Stimulated activated CD8-positive, alpha-beta memory T cell treated with anti-CD3 and anti-CD28 coated beads, Interleukin-12 subunit alpha, Interleukin-12 subunit beta, amount 100 ng/mL, for 24 hours (primary cell): ENCODE measurements around the gene HOXA4.

Experiments used
- DNase-seq: peaks from one replicate; pipeline ENCODE4 v3.0.0-alpha.2; 2020; ENCODE audit errors: extremely low read depth

HOXA4 gene

DNA sequence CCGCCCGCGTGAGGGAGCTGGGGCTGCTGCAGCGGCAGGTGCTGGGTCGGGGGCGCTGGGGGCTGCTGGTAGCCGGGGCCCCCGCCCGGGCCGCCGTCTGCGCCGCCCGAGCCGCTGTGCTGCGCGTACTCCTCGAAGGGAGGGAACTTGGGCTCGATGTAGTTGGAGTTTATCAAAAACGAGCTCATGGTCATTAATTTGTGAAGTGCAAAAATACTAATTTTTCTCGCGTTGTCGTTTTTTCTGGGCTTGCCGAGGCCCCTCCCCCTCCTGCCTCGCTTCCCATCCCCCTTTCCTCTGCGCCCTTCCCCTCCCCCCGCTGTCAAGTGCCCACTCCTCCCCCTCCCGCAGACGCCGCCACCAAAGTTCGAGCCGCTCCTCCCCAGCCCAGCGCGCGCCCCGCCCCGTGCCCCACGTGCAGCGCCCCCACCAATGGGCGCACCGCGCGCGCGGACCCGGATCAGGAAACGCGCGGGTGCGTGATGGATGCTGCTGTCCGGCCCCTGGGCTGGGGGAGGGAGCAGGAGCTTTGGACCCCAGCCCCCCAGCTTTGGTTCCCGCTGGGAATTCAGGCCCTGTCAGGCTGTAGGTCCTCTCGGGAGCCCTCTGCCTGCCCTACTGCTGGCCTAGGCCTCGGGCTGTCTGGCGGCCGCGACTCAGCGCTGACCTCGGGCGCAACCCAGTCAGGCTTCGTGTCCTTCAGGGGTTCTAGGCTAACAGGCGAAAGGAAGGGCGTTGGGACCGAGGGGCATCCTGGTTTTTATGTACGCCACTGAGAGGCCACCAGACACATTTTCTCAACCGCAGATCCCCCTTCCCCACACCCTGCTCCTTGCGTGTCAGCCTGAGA lies at the start of gene HOXA4:
HOXA4 (minus strand) TSS at position 218 of the 850 bp plus-strand sequence; CDS start at position 194, 24 bp downstream.
- DNase-seq: peak; percentile 26

DNA sequence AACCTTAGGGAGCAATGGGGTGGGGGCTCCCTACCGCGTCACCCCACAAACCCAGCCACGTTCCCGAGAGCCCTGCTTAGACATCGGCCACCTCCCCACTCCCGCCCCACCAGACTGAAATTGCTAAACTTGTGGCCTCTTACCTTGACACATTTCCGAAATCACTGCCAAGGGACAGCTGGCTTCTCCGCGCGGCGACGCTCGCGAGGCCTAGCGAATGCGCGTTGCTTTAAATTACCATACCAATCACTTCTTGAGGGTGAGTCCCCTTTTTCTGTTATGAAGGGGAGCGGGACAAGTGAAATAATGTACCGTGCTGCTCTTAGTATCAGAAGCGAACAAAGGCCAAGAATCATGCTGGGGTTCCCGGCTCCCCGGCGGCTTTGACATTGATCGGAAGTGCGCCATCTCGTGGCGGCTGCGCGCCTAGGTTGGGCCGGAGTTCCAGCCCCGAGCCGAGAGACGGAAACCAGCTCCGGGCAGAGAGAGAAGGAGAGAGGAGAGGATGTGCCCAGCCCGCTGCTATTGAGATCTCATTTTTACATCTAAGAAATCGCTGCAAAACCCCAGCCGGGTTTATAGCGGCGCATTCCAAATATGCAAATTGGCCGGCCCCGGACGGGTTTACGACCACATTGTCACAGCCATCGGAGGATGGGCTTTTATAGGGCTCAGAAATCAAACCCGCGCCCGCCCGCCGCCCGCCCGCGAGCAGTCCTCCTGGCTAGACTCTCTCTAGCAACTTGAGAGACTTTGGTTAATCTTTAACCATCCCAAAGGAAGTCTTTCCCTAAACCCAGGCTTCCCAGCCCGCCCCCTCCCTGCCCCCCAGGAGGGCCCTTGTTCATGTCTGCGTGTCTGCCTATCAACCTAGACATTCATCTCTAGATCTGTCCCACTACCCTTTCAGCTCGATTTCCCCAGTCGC lies 49.2 kb upstream of the HOXA4 start:
- no peak for DNase-seq

DNA sequence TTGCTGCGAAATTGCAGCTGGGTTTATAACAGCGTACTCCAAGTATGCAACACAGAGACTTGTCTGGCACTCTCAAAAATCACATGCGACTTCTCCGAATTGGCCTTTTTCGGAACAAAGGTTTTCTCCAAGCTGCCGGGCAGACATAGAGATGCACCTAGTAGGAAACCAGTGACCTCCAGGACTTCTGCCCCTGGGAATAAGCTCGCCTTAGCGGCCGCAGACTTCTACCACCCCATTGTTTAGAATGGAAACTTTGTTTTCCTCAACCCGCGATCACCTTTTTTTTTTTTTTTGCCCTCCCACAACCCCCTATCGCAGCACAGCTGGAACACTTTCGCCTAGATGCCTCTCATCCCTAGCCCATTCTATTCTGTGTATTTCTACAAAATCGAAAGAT lies 48.5 kb upstream of the HOXA4 start:
- no peak for DNase-seq

DNA sequence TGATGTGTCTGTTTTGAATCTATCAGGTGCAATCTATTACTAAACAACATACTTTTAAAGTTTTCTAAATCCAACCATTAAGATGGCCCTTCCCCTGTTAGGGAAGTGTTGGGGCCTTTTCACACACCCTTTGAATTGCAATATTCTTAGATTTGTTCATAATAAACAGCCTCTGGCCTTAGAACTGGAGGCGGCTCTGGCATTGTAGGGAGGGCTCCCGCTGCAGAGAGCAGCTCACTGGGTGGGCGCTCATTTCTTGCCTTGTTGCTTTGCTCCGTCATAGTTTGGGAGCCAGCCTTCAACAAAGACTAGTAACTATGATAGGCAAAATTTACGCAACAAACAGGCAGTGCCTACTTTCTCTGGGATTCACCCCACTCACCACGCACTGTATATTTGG lies 47.8 kb upstream of the HOXA4 start:
- no peak for DNase-seq

DNA sequence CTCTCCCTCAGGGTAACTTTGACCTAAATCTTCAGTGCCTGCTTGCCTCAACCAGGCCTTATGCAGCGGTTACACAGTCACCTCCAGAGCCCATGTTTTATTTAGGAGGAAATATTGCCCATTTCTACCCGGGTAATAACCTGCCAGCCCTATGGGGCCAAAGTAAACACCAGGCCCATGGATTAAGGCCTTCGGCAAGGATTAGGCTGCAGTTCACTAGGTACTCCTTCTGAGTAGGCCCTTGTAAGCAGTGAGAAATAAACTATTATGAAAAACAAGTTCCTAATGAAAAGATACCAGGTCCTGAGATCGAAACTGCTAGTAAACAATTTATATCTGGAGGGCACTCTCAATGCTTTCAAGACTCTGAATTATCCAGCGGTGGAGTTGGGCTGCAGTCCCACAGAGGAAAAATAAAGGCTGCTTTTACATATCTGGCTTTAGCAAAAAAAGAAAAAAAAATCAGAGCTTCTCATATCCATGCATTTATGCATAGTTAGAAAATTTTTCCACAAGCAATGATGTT lies 47.3 kb upstream of the HOXA4 start:
- no peak for DNase-seq

DNA sequence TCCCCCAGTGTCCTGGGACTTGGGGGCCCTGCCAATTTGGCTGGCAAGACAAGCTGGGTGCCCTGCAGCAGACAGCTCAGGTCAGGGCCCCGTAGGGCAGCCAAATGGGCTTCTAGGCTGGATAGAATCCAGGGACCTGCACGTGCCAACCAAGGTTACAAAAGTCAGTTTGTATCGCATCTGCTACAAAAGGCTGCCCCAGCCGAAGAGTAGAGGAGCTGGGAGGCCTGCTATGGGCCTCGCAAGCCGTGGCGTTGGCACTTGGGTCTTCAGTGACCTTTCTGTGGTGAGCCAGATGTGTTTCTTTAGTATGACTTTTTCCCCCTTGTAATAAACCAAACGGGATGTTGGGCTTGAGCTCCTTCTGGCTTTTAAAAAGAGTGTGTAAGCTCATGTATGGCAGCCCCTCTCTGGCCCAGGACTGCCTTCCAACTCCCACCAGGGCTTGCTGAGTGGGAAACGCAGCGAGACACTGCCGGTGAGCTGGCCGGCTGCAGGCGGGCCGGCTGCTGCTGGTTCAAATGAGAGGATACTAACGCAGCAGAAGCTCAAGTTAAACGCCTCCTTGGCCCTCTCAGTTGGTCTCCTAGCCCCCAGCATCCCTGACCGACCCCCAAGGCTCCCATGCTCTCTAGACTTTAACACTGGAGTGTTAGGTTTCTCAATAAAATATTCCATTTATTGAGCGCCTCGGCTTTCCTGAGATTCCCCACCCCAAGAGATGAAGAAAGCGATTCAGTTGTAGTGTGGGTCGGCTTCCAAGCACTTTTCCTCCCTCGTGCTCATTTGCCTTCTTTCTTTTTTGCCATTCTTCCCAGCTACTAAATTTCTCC lies 46.6 kb upstream of the HOXA4 start:
- DNase-seq: no peak

DNA sequence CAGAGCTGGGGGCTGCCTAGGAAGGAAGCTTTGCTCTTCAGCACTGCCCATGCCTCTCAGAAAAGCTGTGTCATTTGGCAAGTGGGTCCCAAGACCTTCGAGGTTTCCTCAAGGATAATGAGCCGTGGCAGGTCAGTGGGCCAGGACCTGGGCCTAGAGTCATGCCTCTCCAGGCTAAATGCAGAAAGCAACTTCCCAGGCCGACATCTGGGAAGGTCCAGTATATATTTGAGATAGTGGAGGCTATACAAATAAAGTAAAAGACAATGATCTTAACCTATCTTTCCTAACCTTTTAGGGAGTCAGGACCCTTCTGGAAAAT lies 45.9 kb upstream of the HOXA4 start:
- DNase-seq: no peak

DNA sequence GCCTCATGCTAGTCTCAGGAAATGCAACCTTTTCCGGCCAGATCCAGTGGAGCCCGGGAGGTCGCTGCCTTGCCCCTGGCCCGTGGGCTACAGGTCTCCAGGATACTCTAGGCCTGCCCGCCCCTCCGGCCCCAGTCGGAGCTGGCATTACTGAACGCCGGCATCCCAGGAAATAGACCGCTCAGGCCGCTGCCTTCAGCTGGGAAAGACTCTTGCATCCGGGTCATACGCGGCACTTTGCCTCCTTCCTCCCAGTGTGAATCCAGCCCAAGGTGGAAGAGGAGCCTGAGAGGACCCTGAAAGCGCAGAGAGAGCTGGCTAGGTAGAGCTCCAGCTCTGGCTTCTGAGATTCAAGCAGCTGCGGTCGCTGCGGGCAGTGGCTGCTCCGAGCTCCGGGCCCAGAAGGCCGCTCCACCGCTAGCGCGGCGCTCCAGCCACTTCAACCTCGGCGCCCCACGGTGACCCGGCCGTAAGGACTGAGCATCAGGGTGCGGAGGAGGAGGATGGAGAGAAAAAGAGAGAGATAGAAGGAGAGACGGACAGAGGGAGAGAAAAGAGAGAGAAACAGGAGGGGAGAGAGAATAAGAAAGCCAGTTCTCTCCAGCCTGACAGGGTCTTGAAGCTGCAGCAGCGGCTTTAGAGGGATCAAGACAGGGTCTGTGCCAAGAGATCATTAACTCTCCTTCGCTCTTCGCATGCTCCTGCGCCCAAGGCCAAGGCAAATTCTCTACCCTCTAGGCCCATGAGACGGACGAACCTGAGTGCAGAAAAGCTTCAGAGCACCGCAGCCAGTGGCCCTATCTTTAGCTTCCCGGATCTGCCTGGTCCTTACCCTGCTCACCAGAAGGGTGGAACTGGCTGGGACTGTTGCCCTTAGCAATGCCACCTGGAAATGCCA lies 45.3 kb upstream of the HOXA4 start:
- no peak for DNase-seq

DNA sequence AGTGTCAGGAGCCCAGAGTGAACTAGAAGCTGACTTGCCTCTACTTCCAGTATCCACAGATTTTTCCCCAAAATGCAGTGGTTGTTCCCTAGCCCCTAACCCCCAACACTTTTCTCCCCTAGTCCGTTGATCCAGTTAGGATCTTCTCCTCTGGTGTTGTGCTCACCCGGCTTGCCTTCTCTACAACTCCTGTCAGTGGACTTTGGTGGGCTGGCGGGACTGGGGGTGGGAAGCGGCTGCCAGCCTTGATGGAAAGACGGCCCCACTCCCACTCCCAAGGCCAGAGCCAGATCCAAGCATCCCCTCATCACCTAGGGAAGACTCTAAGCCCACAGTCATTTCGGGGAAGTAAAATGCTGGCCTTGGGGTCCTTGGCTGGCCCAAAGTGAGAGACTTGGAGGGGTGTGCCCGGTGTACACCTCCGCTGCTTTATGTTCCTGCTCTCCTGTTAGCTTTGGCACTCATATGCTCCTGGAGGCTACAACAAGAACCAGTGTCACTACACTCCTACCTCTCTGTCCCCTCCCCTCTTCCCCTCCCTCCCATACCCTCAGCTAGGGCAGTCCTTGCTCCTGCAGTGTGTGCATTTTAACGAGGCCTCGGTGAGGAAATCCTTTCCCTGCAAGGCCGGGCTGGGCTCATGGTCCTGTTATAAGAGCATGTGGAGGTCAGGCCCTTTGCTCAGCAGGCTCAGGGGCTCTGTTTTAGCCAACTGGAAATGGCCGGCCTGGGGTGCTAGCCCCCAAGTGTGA lies 44.5 kb upstream of the HOXA4 start:
- no peak for DNase-seq

DNA sequence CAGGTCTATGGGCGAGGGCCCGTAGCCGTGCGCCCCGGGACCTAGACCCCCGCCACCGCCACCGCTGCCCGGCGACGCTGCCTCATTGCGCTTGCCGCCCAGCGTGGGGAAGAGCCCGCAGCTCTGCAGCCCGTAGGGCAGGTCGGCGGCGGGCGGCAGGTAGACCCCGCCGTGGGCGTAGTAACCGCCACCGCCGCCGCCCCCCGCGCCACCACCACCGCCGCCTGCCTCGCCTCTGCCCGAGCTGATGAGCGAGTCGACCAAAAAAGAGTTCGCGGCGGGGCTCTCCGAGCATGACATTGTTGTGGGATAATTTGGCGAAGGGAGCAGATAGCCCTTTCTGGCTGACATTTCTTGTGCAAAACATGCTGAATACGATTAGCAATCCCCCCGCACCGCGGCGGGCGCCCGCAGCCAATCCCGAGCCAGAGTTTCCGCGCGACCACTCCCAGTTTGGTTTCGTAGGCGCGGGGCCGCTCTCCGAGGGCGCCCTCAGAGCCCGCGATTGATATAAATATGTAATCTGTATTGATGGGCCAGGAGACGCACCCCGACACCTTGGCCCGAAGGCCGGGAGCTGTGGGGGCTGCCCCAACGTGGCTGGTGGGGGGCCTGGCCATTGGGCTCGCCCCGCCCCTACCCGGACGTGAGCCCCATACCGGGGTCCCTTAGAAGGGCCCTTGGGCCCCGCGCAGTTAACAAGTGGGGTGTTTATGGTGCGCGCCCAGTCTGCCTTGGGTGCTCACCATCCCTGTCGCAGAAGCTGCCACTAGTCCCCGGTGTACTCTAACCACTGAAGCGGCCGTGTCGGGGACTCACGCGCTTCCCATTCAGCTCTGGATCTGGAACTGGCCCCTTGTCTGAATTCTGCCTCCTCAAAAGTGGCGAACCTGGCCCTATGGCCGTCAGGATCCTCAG lies 43.7 kb upstream of the HOXA4 start, which contains the start of gene HOXA10:
HOXA10 (minus strand) TSS at position 365 of the 918 bp plus-strand sequence; CDS start at position 351, 14 bp downstream.
- DNase-seq: no peak

DNA sequence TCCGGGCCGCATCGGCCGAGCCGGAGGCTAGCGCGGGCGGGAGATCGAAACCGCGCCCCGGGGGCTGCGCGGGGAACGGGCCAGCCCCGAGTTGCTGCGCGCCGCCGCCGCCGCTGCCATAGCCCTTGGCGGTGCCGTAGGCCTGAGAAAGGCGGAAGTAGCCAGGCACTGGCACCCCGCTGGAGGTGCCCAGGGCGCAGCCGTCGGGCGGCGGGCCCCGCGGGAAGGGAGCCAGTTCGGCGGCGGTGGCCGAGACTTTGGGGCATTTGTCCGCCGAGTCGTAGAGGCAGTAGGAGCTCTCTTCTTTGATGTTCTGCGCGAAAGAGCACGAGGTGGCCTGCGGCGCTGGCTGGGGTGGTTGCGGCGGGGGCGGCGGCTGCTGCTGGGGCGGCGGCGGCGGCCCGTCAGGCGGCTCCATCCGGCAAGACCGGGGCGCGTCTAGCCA lies 43.0 kb upstream of the HOXA4 start:
- no peak for DNase-seq

DNA sequence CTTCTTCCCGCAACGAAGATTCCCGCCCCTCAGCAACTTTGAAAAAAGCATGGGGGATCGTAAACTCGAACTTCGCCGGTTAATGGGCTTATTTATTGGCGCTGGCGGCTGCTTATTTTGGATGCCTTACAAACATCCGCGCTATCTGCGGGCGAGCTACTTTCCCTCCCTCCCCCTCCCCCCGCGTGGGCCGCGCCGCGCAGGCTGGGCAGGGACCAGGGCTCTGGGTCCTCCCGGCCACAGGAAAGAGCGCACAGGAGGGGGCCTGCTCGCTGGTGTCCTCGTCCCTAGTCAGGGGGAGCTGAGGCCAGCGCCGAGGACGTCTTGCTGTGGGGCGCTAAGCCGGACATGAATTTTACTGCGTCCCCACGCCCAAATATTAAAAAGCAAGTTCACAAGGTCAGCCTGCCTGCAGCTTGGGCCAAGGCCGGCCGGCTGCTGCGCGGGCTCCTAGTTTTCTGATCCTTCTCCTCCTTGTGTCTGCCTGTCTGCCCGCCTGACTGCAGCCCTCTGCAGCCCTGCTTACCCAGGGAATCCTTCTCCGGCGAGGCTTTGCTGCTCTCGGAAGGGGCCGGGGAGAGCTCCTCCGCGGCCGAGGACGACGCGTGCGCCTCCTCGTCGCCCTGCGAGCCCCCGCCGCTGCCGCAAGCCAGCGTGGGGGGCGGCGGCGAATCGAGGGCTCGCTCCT lies 42.4 kb upstream of the HOXA4 start:
- no peak for DNase-seq

DNA sequence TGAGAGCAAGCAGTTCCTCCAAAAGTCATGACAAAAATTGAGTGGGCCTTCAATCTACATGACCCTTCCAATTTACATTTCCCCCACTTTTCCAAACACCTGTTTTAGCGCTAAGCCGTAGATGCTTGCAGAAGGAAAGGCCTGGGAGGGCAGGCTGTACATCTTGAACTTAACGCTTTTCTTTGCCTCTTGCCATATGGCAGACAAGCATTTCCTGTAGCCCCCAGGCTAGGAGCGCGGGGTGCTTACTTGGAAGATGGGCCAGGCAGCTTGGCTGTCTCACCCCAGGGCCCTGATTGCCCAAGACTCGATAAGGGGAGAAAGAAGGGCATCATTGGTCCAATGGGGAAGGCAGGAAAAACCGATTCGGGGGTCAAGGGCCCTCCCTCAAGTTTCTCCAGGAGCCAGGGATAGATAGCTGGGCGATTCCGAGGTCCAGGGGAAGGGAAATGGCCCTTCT lies 41.8 kb upstream of the HOXA4 start:
- no peak for DNase-seq

DNA sequence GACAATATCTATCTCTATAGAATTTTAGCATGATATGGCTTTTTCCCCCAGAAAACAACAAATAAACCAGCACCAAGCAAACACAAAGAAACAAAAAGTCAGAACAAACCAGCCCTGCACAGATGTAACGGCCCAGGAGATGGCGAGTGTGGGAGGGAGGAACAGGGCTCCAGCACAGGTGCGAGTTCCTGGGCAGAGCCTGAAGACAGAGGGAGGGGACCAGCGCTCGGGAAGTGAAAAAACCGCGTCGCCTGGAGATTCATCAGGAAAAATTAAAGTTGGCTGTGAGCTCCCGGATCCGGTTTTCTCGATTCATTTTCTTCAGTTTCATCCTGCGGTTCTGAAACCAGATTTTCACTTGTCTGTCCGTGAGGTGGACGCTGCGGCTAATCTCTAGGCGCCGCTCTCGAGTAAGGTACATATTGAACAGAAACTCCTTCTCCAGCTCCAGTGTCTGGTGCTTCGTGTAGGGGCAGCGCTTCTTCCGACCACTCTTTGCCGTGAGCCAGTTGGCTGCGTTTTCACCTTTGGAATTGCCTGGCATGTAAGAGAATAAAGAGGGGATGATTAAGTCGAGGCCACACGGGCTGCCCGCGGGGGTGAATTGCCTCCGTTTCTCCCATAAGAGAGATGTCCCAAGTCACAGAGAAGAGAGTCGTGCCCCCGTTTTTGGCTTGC lies 41.2 kb upstream of the HOXA4 start:
- no peak for DNase-seq

DNA sequence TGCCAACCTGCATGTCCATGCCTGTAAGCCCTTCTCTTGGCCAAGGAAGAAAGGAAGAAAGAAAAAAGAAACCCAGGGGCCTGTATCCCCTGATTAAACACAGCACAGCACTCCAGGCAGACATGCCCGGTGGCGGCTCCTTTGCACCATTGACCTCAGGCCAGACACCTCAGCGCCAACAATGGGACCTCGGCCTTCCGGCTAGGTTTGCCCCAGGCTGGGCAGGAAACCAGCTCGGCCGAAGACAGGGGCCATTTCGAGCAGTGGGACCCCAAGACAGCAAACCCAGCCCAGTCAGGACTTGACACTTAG lies 40.7 kb upstream of the HOXA4 start:
- no peak for DNase-seq

DNA sequence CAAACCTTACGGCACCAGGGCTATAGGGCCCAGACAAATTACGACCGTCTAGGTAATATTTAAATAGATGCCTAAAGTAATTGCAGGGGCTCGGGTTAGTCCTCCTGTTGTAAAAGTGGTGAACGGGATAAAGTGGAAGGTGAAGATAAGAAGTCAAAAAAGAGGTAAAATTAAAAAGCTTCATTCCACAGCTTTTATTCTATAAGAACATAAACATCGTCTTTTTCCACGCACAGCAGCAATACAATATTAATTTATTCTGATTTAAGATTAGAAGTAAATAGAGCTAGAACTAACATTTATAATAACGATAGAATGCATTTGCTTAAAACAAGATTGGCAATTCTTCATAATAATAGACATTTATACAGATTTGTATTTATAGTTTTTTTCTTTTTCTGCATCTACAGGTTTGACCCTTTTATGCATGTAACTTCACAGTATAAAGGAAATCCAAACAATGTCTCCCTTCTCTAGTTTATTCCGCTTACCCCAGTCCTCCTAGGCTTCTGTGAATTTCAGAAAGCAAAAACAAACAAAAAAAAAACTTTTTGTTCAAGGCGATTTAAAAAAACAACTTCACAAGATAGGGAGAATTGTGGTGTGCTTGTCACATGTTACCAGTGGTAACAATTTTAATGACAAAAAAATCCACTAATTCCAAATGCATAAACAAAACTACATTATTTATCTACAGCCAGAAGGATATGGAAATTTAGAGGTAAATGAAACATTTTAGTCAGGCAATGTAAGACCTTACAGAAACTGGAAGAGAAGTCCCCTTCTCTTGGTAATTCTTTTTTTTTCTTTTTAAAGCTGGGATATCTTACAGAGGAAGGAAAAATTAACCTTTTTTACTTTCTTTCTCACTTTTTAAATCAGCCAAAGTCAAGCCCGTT lies 40.1 kb upstream of the HOXA4 start:
- no peak for DNase-seq
